Central memory CD8-positive, alpha-beta T cell (primary cell): ENCODE results near the gene DNALI1.

Source experiments
- ATAC-seq: fragments of 150-1000 bp; cut with Tn5 transposase; replicated peaks from 2 replicates; pipeline ENCODE4 v1.10.0; 2022; ENCODE audit warnings: mild to moderate bottlenecking, moderate FRiP score, moderate number of reproducible peaks; ENCODE audit not compliant: poor library complexity, severe bottlenecking; ENCODE audit errors: extremely low read depth
- DNase-seq, 2 donors: peaks; one replicate each; pipeline ENCODE4 v3.0.0; 2021; ENCODE audit warnings: low spot score in 2 of 2
- H3K27ac Mint-ChIP-seq: one replicate; pipeline ENCODE4 v1.8.0; 2022; ENCODE audit warnings: low read depth, mild to moderate bottlenecking, moderate library complexity, mixed read lengths
- H3K27me3 Mint-ChIP-seq: one replicate; pipeline ENCODE4 v1.8.0; 2022; ENCODE audit warnings: mixed read lengths
- H3K36me3 Mint-ChIP-seq: one replicate; pipeline ENCODE4 v1.8.0; 2022; ENCODE audit warnings: mild to moderate bottlenecking, moderate library complexity, mixed read lengths; ENCODE audit not compliant: insufficient read depth
- H3K4me1 Mint-ChIP-seq: one replicate; pipeline ENCODE4 v1.8.0; 2022; ENCODE audit warnings: mixed read lengths
- H3K4me3 Mint-ChIP-seq: one replicate; pipeline ENCODE4 v1.8.0; 2022; ENCODE audit warnings: mild to moderate bottlenecking, moderate library complexity, mixed read lengths
- H3K9me3 Mint-ChIP-seq: one replicate; pipeline ENCODE4 v1.8.0; 2022; ENCODE audit warnings: mixed read lengths

DNALI1 gene

GRCh38 chr1:37614105-37614504, 57.4 kb downstream of the DNALI1 start:
- Mint-ChIP-seq H3K27ac (no peak overlapping the region), H3K27me3 (peaks cover 44% of the 10 kb centered on the region), H3K4me1 (no peaks in the 10 kb centered on the region), H3K36me3 (no peaks in the 10 kb centered on the region), H3K9me3 (no peaks in the 10 kb centered on the region), H3K4me3 (no peak overlapping the region)
- DNase-seq (no peak), ATAC-seq (no peak)

DNA sequence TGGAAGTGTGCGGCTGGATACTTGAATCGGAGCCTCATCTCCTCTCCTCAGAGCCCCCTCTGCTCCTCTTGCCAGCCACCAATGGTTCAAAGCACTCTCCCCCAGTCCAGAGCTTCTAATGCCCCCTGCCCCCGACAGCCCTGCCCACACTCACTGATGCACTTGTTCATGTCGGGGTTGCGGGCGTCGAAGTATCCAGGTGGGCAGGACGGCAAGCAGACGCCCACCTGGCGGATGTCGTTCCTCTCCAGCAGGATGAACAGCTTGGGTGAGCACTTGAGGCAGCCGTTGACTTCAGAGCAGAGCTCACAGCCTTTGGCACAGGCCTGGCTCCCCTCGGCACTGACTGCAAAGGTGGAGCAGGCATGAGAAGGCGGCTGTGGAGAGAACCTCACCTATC, 59.6 kb downstream of the DNALI1 start:
- Mint-ChIP-seq H3K4me3 (no peak overlapping the region), H3K9me3 (no peaks in the 10 kb centered on the region), H3K36me3 (no peaks in the 10 kb centered on the region), H3K4me1 (no peaks in the 10 kb centered on the region), H3K27ac (no peak overlapping the region), H3K27me3 (peaks cover 57% of the 10 kb centered on the region)
- no peak for ATAC-seq
- no peak for DNase-seq
